Chondrocyte (in vitro differentiated cells): ENCODE measurements around the gene SLC15A2. TPM values are rescaled to one million over a fixed set of nuclear protein-coding genes. Genes with fewer than 3 reads are reported as not detected.

Experiments
- DNase-seq: peaks from one replicate; pipeline ENCODE4 v3.0.0; 2021; ENCODE audit warnings: mixed read lengths, low spot score
- H3K27ac Mint-ChIP-seq: one replicate; pipeline ENCODE4 v1.8.0; 2021; ENCODE audit warnings: mild to moderate bottlenecking, moderate library complexity, mixed read lengths; ENCODE audit not compliant: unreplicated experiment
- H3K27me3 Mint-ChIP-seq: 2 replicates; pipeline ENCODE4 v1.8.0; 2021; ENCODE audit warnings: low read depth, mixed read lengths
- H3K36me3 Mint-ChIP-seq: 2 replicates; pipeline ENCODE4 v1.8.0; 2021; ENCODE audit warnings: low read depth, mixed read lengths
- H3K4me1 Mint-ChIP-seq: 2 replicates; pipeline ENCODE4 v1.8.0; 2021; ENCODE audit warnings: low read depth, mild to moderate bottlenecking, mixed read lengths
- H3K4me3 Mint-ChIP-seq: one replicate; pipeline ENCODE4 v1.8.0; 2021; ENCODE audit warnings: mild to moderate bottlenecking, moderate library complexity, mixed read lengths; ENCODE audit not compliant: unreplicated experiment
- H3K9me3 Mint-ChIP-seq: 2 replicates; pipeline ENCODE4 v1.8.0; 2021; ENCODE audit warnings: low read depth, mixed read lengths
- CTCF ChIP-seq: fragments of 200-600 bp; sonication (generic); IDR thresholded peaks from 2 replicates; pipeline ENCODE4 v1.5.0; 2021; ENCODE audit warnings: antibody characterized with exemption, mild to moderate bottlenecking, moderate library complexity
- total RNA-seq: library from RNA; stranded (reverse); gene quantifications from 3 replicates; pipeline ENCODE4 v1.2.1, GENCODE V29; 2021

The SLC15A2 gene
- total RNA-seq, 1 donor from 2014 or later, result 1.4 TPM

GRCh38 chr3:121974601-121975111 is 80.5 kb downstream of the SLC15A2 start:
- no peak for DNase-seq
- TF ChIP-seq CTCF, result no peak
- Mint-ChIP-seq H3K27me3 (peaks cover 3% of the 10 kb centered on the region), H3K9me3 (peaks cover 20% of the 10 kb centered on the region), H3K27ac (no peak overlapping the region), H3K4me1 (no peaks in the 10 kb centered on the region), H3K4me3 (no peak overlapping the region), H3K36me3 (no peaks in the 10 kb centered on the region)

- Mint-ChIP-seq H3K27ac (no peak overlapping the region), H3K4me1 (no peaks in the 10 kb centered on the region), H3K27me3 (peaks cover 1% of the 10 kb centered on the region), H3K4me3 (no peak overlapping the region), H3K36me3 (no peaks in the 10 kb centered on the region), H3K9me3 (peaks cover 17% of the 10 kb centered on the region)
- TF ChIP-seq CTCF, result no peak
- no peak for DNase-seq
Observed at GRCh38 chr3:121975702-121976302, 81.6 kb downstream of the SLC15A2 start.

- Mint-ChIP-seq H3K27ac (no peak overlapping the region), H3K4me1 (no peaks in the 10 kb centered on the region), H3K9me3 (peaks cover 17% of the 10 kb centered on the region), H3K27me3 (peaks cover 6% of the 10 kb centered on the region), H3K36me3 (no peaks in the 10 kb centered on the region), H3K4me3 (no peak overlapping the region)
- TF ChIP-seq CTCF, result no peak
- no peak for DNase-seq
Observed at GRCh38 chr3:121976727-121977126, 82.5 kb downstream of the SLC15A2 start.

- no peak overlapping the region for H3K4me3 Mint-ChIP-seq
- no peak for TF ChIP-seq CTCF
- H3K4me1 Mint-ChIP-seq, result no peaks in the 10 kb centered on the region
- no peak for DNase-seq
- H3K36me3 Mint-ChIP-seq, result peaks cover 5% of the 10 kb centered on the region
- H3K27ac Mint-ChIP-seq, result no peak overlapping the region
- H3K27me3 Mint-ChIP-seq, result peaks cover 6% of the 10 kb centered on the region
- peaks cover 35% of the 10 kb centered on the region for H3K9me3 Mint-ChIP-seq
Observed at GRCh38 chr3:121979246-121979645, 85.0 kb downstream of the SLC15A2 start.

- TF ChIP-seq CTCF, result no peak
- Mint-ChIP-seq H3K27me3 (peaks cover 6% of the 10 kb centered on the region), H3K27ac (no peak overlapping the region), H3K4me3 (no peak overlapping the region), H3K9me3 (peaks cover 37% of the 10 kb centered on the region), H3K4me1 (no peaks in the 10 kb centered on the region), H3K36me3 (peaks cover 5% of the 10 kb centered on the region)
- DNase-seq, result no peak
Observed at GRCh38 chr3:121979734-121980449, 85.7 kb downstream of the SLC15A2 start.
